Body of pancreas (tissue), 4 donors: ENCODE measurements around the gene MYDGF.

ENCODE experiments used
- POLR2A ChIP-seq, 3 donors: fragments of 450-650 bp; IDR thresholded peaks; one replicate each; pipeline ENCODE4 v1.6.1; 2016; ENCODE audit warnings: antibody characterized with exemption in 3 of 3, mild to moderate bottlenecking in 2 of 3
- TF ChIP-seq, protein P1 (sequence below), 7 experiments: fragments of 450-650 bp in 4 of 7; fragments of 200-600 bp in 3 of 7; sonication (generic) in 3 of 7; IDR thresholded peaks; one replicate each; pipeline ENCODE4 v1.5.1; 2016 to 2019; ENCODE audit warnings: antibody characterized with exemption in 7 of 7

GRCh38 chr19:4717191-4717965, 47.2 kb upstream of the MYDGF start:
- TF ChIP-seq POLR2A (IDR thresholded peaks at IDR 0.05), result no peak
- TF ChIP-seq, protein P1, sequence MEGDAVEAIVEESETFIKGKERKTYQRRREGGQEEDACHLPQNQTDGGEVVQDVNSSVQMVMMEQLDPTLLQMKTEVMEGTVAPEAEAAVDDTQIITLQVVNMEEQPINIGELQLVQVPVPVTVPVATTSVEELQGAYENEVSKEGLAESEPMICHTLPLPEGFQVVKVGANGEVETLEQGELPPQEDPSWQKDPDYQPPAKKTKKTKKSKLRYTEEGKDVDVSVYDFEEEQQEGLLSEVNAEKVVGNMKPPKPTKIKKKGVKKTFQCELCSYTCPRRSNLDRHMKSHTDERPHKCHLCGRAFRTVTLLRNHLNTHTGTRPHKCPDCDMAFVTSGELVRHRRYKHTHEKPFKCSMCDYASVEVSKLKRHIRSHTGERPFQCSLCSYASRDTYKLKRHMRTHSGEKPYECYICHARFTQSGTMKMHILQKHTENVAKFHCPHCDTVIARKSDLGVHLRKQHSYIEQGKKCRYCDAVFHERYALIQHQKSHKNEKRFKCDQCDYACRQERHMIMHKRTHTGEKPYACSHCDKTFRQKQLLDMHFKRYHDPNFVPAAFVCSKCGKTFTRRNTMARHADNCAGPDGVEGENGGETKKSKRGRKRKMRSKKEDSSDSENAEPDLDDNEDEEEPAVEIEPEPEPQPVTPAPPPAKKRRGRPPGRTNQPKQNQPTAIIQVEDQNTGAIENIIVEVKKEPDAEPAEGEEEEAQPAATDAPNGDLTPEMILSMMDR (IDR thresholded peaks at IDR 0.05), result no peak
